ENCODE data around the gene PRSS3.
"Not testable (repeated sequence)": the region's sequence is repeated elsewhere in the genome, so short reads cannot be mapped to it uniquely, and the experiment has no call there.

PRSS3 gene

DNA sequence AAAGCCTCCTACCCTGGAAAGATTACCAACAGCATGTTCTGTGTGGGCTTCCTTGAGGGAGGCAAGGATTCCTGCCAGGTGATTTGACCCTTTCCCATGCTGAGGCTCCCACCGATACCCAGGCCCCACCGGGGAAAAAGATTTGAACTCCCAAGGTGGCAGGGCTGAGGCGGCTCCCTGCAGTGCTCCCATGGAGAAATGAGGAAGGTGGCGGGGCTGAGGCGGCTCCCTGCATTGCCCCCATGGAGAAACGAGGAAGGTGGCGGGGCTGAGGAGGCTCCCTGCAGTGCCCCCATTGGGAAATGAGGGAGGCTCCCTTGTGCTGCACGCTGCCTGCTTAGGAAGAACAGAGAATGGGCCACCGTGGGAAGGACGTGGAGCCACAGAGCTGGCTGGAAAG lies 3.2 kb downstream of the PRSS3 start:
- POLR2A ChIA-PET: no interaction called here
- CTCF ChIA-PET: interaction anchor here (1.0 to 2.7 kb wide), 2 partner anchors 15 to 17 kb away, joined by 3 to 10 read pairs; no protein-coding TSS in a partner anchor
- DNase-seq (ENCODE audit: extremely low spot score): no peak
- TF ChIP-seq, protein P1, sequence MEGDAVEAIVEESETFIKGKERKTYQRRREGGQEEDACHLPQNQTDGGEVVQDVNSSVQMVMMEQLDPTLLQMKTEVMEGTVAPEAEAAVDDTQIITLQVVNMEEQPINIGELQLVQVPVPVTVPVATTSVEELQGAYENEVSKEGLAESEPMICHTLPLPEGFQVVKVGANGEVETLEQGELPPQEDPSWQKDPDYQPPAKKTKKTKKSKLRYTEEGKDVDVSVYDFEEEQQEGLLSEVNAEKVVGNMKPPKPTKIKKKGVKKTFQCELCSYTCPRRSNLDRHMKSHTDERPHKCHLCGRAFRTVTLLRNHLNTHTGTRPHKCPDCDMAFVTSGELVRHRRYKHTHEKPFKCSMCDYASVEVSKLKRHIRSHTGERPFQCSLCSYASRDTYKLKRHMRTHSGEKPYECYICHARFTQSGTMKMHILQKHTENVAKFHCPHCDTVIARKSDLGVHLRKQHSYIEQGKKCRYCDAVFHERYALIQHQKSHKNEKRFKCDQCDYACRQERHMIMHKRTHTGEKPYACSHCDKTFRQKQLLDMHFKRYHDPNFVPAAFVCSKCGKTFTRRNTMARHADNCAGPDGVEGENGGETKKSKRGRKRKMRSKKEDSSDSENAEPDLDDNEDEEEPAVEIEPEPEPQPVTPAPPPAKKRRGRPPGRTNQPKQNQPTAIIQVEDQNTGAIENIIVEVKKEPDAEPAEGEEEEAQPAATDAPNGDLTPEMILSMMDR (IDR thresholded peaks at IDR 0.05; ENCODE audit: control extremely low read depth, extremely low read depth, low read depth, missing control alignments): no peak

GRCh38 chr9:33799928-33800704 lies 4.8 kb downstream of the PRSS3 start:
- DNase-seq (ENCODE audit: extremely low spot score): no peak
- ChIA-PET CTCF (interaction anchor here (0.9 to 2.7 kb wide), 2 partner anchors 13 to 79 kb away, joined by 3 to 10 read pairs; no protein-coding TSS in a partner anchor), POLR2A (no interaction called here)
- TF ChIP-seq, protein P1 (IDR thresholded peaks at IDR 0.05; ENCODE audit: control extremely low read depth, extremely low read depth, low read depth, missing control alignments): no peak

GRCh38 chr9:33800886-33801285 lies 5.5 kb downstream of the PRSS3 start:
- TF ChIP-seq, protein P1 (IDR thresholded peaks at IDR 0.05; ENCODE audit: control extremely low read depth, extremely low read depth, low read depth, missing control alignments): no peak
- CTCF ChIA-PET: interaction anchor here (0.9 to 2.1 kb wide), 2 partner anchors 13 to 80 kb away, joined by 3 to 8 read pairs; no protein-coding TSS in a partner anchor
- POLR2A ChIA-PET: no interaction called here
- DNase-seq (ENCODE audit: extremely low spot score): no peak

DNA sequence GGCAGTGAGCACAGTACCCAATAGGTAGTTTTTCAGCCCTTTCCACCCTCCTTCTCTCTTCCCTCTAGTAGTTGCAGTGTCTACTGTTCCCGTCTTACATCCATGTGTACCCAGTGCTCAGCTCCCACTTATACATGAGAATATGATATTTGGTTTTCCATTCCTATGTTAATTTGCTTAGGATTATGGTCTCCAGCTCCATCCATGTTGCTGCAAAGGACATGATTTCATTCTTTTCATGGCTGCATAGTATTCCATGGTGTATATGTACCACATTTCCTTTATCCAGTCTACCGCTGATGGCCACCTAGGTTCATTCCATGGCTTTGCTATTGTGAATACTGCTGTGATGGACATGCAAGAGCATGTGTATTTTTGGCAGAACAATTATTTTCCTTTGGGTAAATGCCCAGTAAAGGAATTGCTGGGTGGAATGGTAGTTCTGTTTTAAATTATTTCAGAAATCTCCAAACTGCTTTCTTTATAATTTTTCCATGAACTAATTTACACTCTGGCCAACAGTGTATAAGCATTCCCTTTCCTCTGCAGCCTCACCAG lies 6.7 kb downstream of the PRSS3 start:
- CTCF ChIA-PET: interaction anchor here (2.1 kb wide), 1 partner anchor 11 kb away, joined by 8 read pairs; no protein-coding TSS in a partner anchor
- DNase-seq (ENCODE audit: extremely low spot score); POLR2A ChIA-PET: not testable (repeated sequence)

DNA sequence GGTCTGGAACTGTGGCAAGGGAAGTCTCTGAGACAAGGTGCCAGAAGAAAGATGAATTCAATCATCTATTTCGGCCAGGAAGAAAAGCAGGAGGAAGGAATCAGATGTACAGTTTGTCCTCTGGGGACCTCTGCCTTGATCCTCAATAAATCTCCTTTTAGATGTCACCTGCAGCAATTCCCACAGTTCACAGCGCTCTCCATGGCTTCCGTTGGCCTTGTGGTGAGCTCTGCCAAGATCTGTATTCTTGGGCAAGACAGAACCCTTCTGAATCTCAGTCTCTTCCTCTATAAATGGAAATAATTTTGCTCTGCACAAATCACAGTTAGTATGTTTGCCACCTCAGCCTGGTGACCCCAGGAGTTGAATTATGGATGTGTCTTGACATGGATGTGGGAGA lies 8.8 kb downstream of the PRSS3 start:
- CTCF ChIA-PET: interaction anchor here (1.3 to 2.3 kb wide), 2 partner anchors 9 to 25 kb away, joined by 5 to 6 read pairs; no protein-coding TSS in a partner anchor
- POLR2A ChIA-PET; DNase-seq (ENCODE audit: extremely low spot score): not testable (repeated sequence)

DNA sequence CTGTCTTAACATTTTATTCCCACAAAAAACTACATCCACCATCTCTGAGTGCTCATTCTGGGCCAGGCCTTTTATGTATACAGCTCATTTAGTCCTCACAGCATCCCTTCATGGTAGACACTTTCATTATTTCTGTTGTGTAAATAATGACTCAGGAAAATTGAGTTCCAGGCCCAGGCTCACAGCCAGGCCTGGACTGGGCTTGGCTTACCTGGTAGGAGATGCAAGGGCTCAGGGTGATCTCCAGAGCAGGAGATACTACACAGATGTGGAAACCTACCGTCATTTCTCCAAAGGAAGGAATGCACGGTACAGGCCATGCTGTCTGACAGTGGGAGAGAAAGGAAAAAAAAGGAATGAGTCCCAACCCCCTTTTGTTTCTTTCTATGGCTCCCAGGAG lies 11.8 kb downstream of the PRSS3 start:
- DNase-seq (ENCODE audit: extremely low spot score); POLR2A ChIA-PET: not testable (repeated sequence)
- CTCF ChIA-PET: interaction anchor here (1.1 to 2.2 kb wide), 3 partner anchors 9 to 45 kb away, joined by 4 to 7 read pairs (median 5); no protein-coding TSS in a partner anchor

DNA sequence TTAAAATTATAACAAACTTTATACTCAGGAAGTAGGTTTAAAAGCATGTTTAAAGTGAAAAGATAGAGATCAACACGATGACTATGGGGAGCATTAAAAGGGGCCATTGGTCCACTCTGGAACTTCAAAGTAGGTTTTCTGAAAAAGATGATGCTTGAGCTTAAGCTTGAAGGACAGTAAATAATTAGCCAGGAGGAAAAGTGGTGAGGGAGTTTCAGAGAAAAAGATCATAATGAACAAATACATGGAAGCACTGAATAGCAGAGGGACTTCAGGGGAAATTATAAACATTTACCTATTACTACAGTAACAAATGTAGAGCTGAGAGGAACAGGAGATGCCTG lies 13.6 kb downstream of the PRSS3 start:
- CTCF ChIA-PET: interaction anchor here (1.3 to 2.2 kb wide), 2 partner anchors 15 to 30 kb away, joined by 3 to 5 read pairs; no protein-coding TSS in a partner anchor
- DNase-seq (ENCODE audit: extremely low spot score); POLR2A ChIA-PET: not testable (repeated sequence)

DNA sequence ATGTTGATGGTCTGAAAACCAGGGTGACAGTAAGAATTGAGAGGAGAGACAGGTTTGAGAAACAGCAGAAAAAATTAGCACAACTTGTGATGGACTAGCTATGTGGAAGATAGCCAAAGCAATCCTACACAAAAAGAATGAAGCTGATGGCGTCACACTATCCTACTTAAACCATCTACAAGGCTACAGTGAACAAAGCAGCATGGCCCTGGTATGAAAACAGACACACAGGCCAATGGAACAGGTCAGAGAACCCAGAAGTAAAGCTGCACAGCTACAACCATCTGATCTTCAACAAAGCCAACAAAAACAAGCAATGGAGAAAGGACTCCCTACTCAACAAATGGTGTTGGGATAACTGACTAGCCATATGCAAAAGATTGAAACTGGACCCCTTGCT lies 14.1 kb downstream of the PRSS3 start:
- POLR2A ChIA-PET: no interaction called here
- CTCF ChIA-PET: interaction anchor here (1.3 kb wide), 1 partner anchor 15 kb away, joined by 3 read pairs; no protein-coding TSS in a partner anchor
- TF ChIP-seq, protein P1 (IDR thresholded peaks at IDR 0.05; ENCODE audit: control extremely low read depth, extremely low read depth, low read depth, missing control alignments): no peak

More for the DNA sequence above, 14.1 kb downstream of the PRSS3 start:
- DNase-seq (ENCODE audit: extremely low spot score): no peak
